ENCODE results near the gene SOX5.

Gene SOX5

DNA sequence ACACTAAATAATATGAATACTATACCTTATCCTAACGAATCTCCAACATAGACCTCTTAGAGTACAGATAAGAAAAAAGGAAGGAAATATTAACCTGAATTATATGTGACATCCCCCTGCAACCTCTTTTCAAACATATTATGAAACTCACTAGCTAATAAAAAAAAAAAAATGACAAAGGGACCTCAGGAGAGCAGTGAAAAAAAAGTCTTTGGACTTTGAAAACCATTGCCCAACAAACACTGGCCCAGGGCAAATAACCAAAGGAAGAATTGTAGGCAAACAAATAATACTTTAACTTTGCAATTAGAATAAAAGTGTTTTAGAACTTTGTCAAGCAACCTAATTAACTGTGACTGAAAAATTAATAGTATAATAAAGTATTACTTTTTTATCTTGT, 7.7 kb downstream of the SOX5 start:
- TF ChIP-seq, protein P1, sequence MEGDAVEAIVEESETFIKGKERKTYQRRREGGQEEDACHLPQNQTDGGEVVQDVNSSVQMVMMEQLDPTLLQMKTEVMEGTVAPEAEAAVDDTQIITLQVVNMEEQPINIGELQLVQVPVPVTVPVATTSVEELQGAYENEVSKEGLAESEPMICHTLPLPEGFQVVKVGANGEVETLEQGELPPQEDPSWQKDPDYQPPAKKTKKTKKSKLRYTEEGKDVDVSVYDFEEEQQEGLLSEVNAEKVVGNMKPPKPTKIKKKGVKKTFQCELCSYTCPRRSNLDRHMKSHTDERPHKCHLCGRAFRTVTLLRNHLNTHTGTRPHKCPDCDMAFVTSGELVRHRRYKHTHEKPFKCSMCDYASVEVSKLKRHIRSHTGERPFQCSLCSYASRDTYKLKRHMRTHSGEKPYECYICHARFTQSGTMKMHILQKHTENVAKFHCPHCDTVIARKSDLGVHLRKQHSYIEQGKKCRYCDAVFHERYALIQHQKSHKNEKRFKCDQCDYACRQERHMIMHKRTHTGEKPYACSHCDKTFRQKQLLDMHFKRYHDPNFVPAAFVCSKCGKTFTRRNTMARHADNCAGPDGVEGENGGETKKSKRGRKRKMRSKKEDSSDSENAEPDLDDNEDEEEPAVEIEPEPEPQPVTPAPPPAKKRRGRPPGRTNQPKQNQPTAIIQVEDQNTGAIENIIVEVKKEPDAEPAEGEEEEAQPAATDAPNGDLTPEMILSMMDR (IDR thresholded peaks at IDR 0.05; ENCODE audit: extremely low read depth, missing control alignments), result no peak
- no peak for DNase-seq (ENCODE audit: low spot score)

DNA sequence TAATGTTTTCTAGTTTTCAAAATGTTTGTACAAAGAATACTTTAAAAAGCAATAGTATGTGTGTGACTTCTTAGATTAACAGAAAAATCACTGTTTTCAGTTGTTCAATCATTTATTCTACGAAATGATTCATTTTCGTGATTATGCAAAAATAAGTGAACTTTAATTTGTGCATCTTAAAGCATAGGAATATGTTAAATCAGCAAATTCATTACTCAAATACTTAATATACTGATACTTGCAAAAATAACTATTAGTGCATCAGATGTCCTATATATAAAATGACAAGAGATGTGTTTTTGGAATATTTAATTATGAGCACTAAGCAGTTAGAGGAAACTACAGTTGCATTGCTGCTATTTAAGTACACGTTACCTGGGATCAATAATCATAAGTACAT, 11.0 kb downstream of the SOX5 start:
- no peak for DNase-seq (ENCODE audit: low spot score)
- TF ChIP-seq, protein P1 (IDR thresholded peaks at IDR 0.05; ENCODE audit: extremely low read depth, missing control alignments), result no peak

DNA sequence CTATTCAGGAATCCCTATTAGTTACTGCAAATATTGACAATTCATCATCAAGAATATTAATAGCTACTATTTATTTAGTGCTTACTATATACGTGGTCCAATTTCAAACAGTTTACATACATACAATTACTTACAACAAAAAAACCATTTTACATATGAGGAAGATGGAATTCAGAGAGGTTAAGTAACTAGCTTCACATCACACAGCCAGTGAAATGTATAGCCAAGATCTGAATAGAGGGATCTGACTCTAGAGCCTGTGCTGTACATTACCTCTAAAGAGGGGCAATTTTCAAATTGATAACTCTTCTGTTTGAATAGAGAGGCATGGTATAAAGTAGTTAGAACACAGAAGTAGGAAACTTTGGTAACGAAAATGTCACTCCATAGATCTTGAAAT, 18.3 kb downstream of the SOX5 start:
- TF ChIP-seq, protein P1 (IDR thresholded peaks at IDR 0.05; ENCODE audit: extremely low read depth, missing control alignments), result no peak

DNA sequence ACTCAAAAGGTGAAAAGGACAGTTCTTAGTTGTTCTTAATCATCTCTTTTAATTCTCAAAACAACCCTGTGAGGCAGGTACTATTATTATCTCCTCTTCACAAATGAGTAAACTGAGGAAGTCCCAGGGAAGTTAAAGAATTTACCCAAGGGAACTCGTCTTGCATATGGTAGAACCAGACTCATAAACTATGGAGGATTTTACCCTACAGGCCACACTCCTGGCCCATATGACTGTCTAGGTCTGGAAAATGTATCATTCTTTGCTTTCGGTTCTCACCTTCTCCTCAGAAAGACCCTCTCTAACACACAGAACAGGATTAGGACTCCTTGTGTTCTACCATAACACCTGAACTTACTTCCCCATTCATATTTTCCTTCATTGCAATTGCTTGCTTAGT, 18.9 kb downstream of the SOX5 start:
- TF ChIP-seq, protein P1 (IDR thresholded peaks at IDR 0.05; ENCODE audit: extremely low read depth, missing control alignments), result no peak
- no peak for DNase-seq (ENCODE audit: low spot score)

More for the DNA sequence above, 18.3 kb downstream of the SOX5 start:
- no peak for DNase-seq (ENCODE audit: low spot score)

DNA sequence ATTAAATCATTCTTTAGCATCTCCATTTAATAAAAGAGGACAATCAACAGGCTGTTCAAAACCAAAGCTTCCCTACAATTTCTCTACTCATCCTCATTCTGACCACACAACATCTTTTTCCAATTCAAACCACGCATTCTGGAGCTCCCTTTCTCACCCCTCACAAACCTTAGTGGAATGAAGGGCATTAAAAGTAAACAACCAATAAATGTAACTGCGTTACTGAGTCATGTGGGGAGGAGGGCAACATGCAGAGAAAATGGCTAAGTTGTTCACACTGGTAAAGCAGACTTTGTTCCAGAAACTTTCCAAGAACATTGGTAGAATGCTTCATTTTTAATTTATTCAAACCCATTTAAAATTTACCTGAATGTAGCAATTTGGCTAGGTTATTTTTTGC, 19.6 kb downstream of the SOX5 start:
- TF ChIP-seq, protein P1 (IDR thresholded peaks at IDR 0.05; ENCODE audit: extremely low read depth, missing control alignments), result no peak

DNA sequence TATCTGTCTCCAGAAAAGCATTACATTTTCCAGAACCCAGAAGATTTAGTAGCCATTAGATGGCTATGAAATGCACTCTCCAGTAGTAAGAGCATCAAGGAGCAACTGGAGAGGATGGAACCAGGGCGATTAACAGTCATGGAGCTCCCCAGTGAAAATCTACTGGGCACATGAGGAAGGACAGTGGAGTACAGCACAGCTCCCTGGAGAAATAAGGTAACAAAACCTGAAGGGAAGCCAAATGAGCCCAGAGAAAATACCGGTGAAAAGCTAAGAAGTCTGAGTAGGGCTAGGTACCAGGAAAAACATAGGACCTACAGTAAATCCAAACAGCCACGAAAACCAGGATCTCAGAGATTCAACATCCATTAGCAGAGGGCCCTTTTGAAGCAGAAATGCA, 21.6 kb downstream of the SOX5 start:
- TF ChIP-seq, protein P1 (IDR thresholded peaks at IDR 0.05; ENCODE audit: extremely low read depth, missing control alignments), result no peak
- no peak for DNase-seq (ENCODE audit: low spot score)

More for the DNA sequence above, 19.6 kb downstream of the SOX5 start:
- no peak for DNase-seq (ENCODE audit: low spot score)

DNA sequence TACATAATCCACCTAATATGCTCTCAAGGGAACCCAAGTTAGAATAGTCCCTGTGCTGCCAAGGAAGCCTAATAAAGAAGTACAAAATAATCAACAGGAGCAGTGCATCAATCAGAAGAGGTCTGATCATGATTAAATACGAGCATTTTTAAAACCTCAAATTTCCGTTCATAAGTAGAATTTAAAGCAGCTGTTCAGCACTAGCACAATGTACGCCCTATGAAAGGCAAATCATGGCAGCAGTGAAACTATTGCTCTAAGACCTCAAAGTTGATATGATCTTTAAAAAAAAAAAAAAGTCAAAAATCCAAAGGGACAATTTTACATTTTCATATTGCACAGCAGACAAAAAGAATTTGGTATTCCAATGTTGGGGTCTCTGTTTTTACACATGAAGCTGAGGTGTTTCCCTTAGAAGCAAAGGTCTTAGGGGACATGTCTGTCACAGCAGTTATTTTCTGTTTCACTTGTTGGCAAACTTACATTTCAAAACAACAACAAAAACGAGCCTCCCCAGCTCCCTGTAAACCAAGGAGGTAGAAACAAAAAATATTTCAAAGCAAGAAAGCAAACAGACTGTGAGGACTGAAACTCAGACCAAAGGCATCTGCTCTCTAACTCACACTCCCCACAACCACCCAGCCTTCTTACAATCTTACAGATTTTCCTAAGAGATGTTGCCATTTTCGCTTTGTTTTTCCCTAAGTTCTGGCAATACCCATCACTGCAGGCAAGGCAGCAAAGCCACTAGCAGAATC, 28.2 kb downstream of the SOX5 start:
- no peak for DNase-seq (ENCODE audit: low spot score)
- TF ChIP-seq, protein P1 (IDR thresholded peaks at IDR 0.05; ENCODE audit: extremely low read depth, missing control alignments), result no peak

Data from GM20000 (cell line).